HCT116 (cell line): ENCODE measurements around the gene TOP3B.

Experiments used
- EZH2 ChIP-seq: fragments of 200-600 bp; sonication (generic); IDR thresholded peaks from 2 replicates; pipeline ENCODE4 v1.6.1; 2017; ENCODE audit warnings: antibody characterized with exemption, mixed run types
- FOSL1 ChIP-seq: IDR thresholded peaks from 2 replicates; pipeline ENCODE4 v1.6.1; 2012; ENCODE audit warnings: low read depth
- SIN3A ChIP-seq: IDR thresholded peaks from 2 replicates; pipeline ENCODE4 v1.6.1; 2012; ENCODE audit warnings: low read depth
- TF ChIP-seq, protein P1 (sequence below), 3 experiments: fragments of 200-600 bp in 1 of 3; sonication (generic) in 1 of 3; IDR thresholded peaks in 2 of 3; conservative IDR thresholded peaks in 1 of 3; 2 replicates each; pipeline ENCODE4 v1.5.1; 2012 to 2017; ENCODE audit warnings: low read depth in 2 of 3, low read length in 2 of 3, antibody characterized with exemption in 1 of 3, borderline replicate concordance in 1 of 3, control low read depth in 1 of 3, mild to moderate bottlenecking in 1 of 3, mixed read lengths in 1 of 3, mixed run types in 1 of 3, moderate library complexity in 1 of 3; ENCODE audit not compliant: insufficient read depth in 1 of 3
- TF ChIP-seq, protein P2 (sequence below): IDR thresholded peaks from 2 replicates; pipeline ENCODE4 v1.6.1; 2012
- TF ChIP-seq, protein P3 (sequence below): IDR thresholded peaks from 2 replicates; pipeline ENCODE4 v1.6.1; 2012; ENCODE audit warnings: low read depth

DNA sequence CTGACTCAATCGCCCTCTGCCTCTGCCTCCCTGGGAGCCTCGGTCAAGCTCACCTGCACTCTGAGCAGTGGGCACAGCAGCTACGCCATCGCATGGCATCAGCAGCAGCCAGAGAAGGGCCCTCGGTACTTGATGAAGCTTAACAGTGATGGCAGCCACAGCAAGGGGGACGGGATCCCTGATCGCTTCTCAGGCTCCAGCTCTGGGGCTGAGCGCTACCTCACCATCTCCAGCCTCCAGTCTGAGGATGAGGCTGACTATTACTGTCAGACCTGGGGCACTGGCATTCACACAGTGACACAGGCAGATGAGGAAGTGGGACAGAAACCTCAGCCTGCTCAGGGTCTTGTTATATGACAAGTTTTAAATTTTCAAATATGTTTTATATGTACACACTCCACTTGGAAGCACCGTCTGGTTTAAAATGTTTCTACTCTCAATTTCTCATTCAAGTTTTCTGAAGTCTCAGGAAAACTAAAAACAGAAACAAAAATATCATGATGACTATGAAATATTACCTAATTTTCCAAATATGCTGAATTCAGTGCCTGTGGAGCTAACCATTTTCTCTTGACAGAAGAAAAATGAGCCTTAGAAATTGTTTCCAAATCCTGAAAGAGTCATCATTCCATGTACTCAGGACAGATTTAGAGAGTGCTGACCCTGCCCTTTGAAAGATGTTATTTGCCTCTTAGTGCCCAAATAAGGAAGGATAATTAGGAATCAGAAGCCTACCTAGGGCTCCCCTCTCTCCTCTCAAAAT, 48.8 kb upstream of the TOP3B start:
- TF ChIP-seq FOSL1: no peak
- TF ChIP-seq, protein P1, sequence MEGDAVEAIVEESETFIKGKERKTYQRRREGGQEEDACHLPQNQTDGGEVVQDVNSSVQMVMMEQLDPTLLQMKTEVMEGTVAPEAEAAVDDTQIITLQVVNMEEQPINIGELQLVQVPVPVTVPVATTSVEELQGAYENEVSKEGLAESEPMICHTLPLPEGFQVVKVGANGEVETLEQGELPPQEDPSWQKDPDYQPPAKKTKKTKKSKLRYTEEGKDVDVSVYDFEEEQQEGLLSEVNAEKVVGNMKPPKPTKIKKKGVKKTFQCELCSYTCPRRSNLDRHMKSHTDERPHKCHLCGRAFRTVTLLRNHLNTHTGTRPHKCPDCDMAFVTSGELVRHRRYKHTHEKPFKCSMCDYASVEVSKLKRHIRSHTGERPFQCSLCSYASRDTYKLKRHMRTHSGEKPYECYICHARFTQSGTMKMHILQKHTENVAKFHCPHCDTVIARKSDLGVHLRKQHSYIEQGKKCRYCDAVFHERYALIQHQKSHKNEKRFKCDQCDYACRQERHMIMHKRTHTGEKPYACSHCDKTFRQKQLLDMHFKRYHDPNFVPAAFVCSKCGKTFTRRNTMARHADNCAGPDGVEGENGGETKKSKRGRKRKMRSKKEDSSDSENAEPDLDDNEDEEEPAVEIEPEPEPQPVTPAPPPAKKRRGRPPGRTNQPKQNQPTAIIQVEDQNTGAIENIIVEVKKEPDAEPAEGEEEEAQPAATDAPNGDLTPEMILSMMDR (IDR thresholded peaks at IDR 0.05 in 2 of 3, conservative IDR thresholded peaks at IDR 0.05 in 1 of 3; ENCODE audit: borderline replicate concordance in 1 of 3, insufficient read depth in 1 of 3, low read depth in 2 of 3, low read length in 2 of 3): no peak
- TF ChIP-seq EZH2: no peak
- TF ChIP-seq, protein P2, sequence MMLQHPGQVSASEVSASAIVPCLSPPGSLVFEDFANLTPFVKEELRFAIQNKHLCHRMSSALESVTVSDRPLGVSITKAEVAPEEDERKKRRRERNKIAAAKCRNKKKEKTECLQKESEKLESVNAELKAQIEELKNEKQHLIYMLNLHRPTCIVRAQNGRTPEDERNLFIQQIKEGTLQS: no peak
- TF ChIP-seq, protein P3, sequence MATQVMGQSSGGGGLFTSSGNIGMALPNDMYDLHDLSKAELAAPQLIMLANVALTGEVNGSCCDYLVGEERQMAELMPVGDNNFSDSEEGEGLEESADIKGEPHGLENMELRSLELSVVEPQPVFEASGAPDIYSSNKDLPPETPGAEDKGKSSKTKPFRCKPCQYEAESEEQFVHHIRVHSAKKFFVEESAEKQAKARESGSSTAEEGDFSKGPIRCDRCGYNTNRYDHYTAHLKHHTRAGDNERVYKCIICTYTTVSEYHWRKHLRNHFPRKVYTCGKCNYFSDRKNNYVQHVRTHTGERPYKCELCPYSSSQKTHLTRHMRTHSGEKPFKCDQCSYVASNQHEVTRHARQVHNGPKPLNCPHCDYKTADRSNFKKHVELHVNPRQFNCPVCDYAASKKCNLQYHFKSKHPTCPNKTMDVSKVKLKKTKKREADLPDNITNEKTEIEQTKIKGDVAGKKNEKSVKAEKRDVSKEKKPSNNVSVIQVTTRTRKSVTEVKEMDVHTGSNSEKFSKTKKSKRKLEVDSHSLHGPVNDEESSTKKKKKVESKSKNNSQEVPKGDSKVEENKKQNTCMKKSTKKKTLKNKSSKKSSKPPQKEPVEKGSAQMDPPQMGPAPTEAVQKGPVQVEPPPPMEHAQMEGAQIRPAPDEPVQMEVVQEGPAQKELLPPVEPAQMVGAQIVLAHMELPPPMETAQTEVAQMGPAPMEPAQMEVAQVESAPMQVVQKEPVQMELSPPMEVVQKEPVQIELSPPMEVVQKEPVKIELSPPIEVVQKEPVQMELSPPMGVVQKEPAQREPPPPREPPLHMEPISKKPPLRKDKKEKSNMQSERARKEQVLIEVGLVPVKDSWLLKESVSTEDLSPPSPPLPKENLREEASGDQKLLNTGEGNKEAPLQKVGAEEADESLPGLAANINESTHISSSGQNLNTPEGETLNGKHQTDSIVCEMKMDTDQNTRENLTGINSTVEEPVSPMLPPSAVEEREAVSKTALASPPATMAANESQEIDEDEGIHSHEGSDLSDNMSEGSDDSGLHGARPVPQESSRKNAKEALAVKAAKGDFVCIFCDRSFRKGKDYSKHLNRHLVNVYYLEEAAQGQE: no peak
- TF ChIP-seq SIN3A: no peak
